Esophagus (tissue), 2 donors: ENCODE results near the gene KIF3C. TPM values are rescaled to one million over a fixed set of nuclear protein-coding genes. Genes with fewer than 3 reads are reported as not detected.
A peak's percentile ranks its signal among the peaks of the same experiment; 100 is the strongest.

Experiments
- H3K27ac ChIP-seq, 2 donors: one replicate each; pipeline ENCODE4 v1.5.1; 2013; ENCODE audit warnings: low read depth in 2 of 2, mild to moderate bottlenecking in 2 of 2, inconsistent platforms in 1 of 2, low read length in 1 of 2, moderate library complexity in 1 of 2
- H3K27me3 ChIP-seq, 2 donors: one replicate each; pipeline ENCODE4 v1.6.1; 2013; ENCODE audit warnings: low read length in 2 of 2, control low read depth in 1 of 2, mild to moderate bottlenecking in 1 of 2; ENCODE audit not compliant: insufficient read depth in 2 of 2, control insufficient read depth in 1 of 2
- H3K36me3 ChIP-seq, 2 donors: one replicate each; pipeline ENCODE4 v1.6.1; 2013; ENCODE audit warnings: low read length in 1 of 2; ENCODE audit not compliant: control insufficient read depth in 2 of 2, insufficient read depth in 2 of 2
- H3K4me1 ChIP-seq, 2 donors: one replicate each; pipeline ENCODE4 v1.6.1; 2013; ENCODE audit warnings: low read length in 1 of 2; ENCODE audit not compliant: control insufficient read depth in 2 of 2, insufficient read depth in 2 of 2
- H3K4me3 ChIP-seq, 2 donors: one replicate each; pipeline ENCODE4 v1.5.1; 2013; ENCODE audit warnings: low read length in 2 of 2, mild to moderate bottlenecking in 2 of 2, low read depth in 1 of 2, moderate library complexity in 1 of 2
- H3K9me3 ChIP-seq, 2 donors: one replicate each; pipeline ENCODE4 v1.6.1; 2013; ENCODE audit warnings: mild to moderate bottlenecking in 2 of 2, low read depth in 1 of 2, low read length in 1 of 2, moderate library complexity in 1 of 2; ENCODE audit not compliant: control insufficient read depth in 2 of 2, insufficient read depth in 1 of 2
- WGBS, 2 donors: extraction: QIAGEN DNeasy Blood & Tissue Kit; methylation state at CpG; one replicate each; pipeline ENCODE4 v1.1.7; 2013; 5-methylcytosine and 5-hydroxymethylcytosine counted together
- polyA plus RNA-seq, 2 donors: library from polyadenylated mRNA; stranded (reverse); fragments of 200-250 nt; gene quantifications; one replicate each; pipeline ENCODE4 v1.2.3, GENCODE V29; 2013
- donor health status: healthy with polysubstance abuse.
- donor health status: Bipolar disorder and iron deficiency.

The KIF3C gene
- polyA plus RNA-seq, 2 donors = 0.98 to 1.0 TPM

DNA sequence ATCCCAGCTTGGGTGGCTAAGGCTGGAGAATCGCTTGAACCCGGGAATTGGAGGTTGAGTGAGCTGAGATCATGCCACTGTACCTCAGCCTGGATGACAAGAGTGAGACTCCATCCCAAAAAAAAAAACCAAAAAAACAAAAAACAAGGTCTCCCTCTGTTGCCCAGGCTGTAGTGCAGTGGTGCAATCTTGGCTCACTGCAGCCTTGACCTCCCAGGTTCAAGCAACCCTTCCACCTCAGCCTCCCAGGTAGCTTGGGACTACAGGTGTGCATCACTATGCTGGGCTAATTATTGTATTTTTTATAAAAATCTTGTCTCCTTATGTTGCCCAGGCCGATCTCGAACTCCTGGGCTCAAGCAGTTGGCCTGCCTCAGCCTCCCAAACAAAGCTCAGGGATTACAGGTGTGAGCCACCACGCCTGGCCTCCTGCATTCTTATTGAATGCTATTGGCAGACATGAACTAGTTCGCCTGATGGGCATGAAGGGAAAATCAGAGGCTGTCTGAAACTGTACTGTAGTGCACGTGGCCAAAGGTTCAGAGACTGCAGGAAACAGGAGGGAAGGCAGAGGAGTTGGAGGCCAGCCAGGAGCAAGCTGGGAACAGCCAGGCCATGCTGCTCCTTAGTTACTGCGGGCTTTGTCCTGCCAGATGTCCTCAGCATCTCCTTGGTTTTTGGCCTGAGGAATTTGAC lies 88.0 kb downstream of the KIF3C start:
- no peaks in the 10 kb centered on the region for H3K27me3 ChIP-seq
- H3K36me3 ChIP-seq = no peaks in the 10 kb centered on the region
- H3K9me3 ChIP-seq = no peaks in the 10 kb centered on the region
- H3K27ac ChIP-seq = no peak overlapping the region
- 65 to 68% methylated on average over 8 of the region's 8 CpGs for WGBS, 2 donors
- no peaks in the 10 kb centered on the region for H3K4me1 ChIP-seq
- no peak overlapping the region for H3K4me3 ChIP-seq

DNA sequence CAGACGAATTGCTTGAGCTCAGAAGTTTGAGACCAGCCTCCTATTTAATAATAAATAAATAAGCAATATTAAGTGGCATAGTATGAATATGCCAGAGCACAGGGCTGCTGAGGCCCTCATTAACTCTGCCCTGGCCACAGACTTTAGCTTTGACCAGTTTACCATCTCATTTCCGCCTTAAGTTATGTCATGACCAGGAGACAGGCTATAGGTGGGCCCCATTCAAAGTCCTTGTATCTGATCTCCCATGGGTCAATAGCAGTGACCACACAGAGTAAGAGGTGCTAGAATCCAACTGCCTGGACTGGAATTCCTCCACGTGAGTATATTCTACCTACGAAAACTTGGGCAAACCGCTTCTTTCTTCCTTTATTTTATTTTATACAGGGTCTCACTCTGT lies 90.6 kb downstream of the KIF3C start:
- Histone ChIP-seq H3K4me1 (no peaks in the 10 kb centered on the region), H3K4me3 (no peak overlapping the region), H3K27me3 (no peaks in the 10 kb centered on the region), H3K27ac (no peak overlapping the region), H3K36me3 (no peaks in the 10 kb centered on the region), H3K9me3 (no peaks in the 10 kb centered on the region)
- 84 to 87% methylated on average over 5 of the region's 5 CpGs for WGBS, 2 donors

DNA sequence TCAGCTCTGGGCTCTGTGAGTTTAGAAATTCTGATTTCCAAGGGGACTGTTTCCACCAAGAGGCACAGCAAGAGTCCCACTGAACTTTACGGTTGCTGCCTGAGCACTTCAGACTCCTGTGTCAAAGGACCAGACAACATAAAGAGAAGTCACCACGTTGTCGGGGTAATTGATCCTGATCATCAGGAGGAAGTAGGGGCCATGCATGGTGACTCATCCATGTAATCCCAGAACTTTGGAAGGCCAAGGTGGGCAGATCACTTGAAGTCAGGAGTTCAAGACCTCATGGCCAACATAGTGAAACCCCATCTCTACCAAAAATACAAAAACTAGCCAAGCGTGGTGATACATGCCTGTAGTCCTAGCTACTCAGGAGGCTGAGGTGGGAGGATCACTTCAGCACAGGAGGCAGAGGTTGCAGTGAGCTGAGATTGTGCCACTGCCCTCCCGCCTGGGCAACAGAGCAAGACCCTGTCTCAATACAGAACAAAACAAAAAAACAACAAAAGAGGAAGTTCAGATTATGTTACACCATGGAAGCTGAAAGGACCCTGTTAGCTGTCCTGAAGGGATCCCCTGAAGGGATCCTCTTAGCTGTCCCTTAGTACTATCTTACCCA lies 94.6 kb downstream of the KIF3C start:
- WGBS, 2 donors = 87 to 89% methylated on average over 5 of the region's 5 CpGs
- Histone ChIP-seq H3K27me3 (no peaks in the 10 kb centered on the region), H3K36me3 (no peaks in the 10 kb centered on the region), H3K4me3 (no peak overlapping the region), H3K9me3 (no peaks in the 10 kb centered on the region), H3K4me1 (no peaks in the 10 kb centered on the region), H3K27ac (no peak overlapping the region)

DNA sequence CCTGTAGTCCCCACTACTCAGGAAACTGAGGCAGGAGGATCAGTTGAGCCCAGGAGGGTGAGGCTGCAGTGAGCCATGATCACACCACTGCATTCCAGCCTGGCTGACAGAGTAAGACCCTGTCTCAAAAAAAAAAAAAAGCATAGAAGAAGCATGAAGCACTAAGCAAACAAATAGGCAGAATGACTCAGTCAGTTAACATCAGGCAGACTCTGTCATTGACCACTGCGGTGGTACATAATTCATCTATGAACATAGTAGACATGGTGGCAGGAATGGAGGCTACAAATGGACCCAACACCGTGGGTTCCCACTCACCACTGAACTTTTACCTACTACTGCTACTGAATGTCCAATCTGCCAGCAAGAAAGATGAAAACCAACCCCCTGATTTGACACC lies 96.4 kb downstream of the KIF3C start:
- 68 to 82% methylated on average over 2 of the region's 2 CpGs for WGBS, 2 donors

DNA sequence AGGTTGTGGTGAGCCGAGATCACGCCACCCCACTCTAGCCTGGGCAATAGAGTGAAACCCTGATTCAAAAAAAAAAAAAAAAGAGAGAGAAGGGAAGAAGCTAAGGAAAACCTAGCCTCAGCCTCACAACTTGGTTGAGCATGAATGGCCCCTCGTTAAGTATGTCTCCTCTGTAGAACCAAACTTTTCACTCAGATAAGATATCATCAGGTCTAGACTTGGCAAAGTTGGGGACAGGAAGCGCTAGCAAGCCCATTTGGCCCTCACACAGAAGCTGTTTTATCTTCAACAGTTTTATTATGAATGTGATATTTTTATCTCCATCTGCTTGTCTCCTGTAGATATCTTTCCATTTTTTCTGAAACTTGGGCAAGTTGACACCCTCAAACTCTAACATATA lies 100.5 kb downstream of the KIF3C start:
- Histone ChIP-seq H3K4me1 (no peaks in the 10 kb centered on the region), H3K27ac (no peak overlapping the region), H3K36me3 (no peaks in the 10 kb centered on the region), H3K27me3 (no peaks in the 10 kb centered on the region), H3K9me3 (no peaks in the 10 kb centered on the region), H3K4me3 (no peak overlapping the region)
- WGBS, 2 donors = 81 to 85% methylated on average over 4 of the region's 4 CpGs

More for the DNA sequence above, 96.4 kb downstream of the KIF3C start:
- Histone ChIP-seq H3K36me3 (no peaks in the 10 kb centered on the region), H3K4me3 (no peak overlapping the region), H3K27me3 (no peaks in the 10 kb centered on the region), H3K4me1 (no peaks in the 10 kb centered on the region), H3K9me3 (no peaks in the 10 kb centered on the region), H3K27ac (no peak overlapping the region)

DNA sequence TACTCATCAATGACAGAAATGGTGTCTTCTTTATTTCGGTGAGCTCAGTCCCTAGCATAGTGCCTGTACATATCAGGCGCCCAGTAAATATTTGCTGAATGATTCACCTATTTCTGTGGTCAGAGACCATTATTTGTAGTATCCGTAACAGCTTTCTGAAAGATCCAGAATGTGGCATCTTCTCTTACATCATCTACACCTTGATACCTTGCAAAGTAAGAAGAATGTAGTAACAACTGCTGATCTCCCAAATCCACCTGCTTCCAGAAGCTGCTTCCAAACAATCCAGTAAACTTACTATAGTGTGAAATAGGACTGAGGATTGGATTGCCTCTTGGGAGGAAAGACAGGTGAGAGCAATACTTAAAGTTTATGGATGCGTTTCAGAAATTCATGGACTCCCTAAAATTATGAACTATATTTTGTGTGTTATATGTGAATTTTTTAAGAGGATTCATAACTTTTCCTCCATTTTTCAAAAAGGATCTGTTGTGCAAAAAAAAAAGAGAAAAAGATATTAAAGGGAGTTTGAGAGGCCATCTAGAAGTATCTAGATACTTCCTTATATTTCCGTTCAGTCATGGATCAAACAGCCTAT lies 103.1 kb downstream of the KIF3C start:
- Histone ChIP-seq H3K4me3 (peak overlapping the region in 1 of 2 donors; percentile 99), H3K4me1 (no peaks in the 10 kb centered on the region), H3K27ac (peak overlapping the region; percentile 84 to 90), H3K9me3 (no peaks in the 10 kb centered on the region), H3K27me3 (no peaks in the 10 kb centered on the region), H3K36me3 (peaks cover 0 to 2% of the 10 kb centered on the region in 2 donors)
- WGBS, 2 donors = 81 to 83% methylated on average over 5 of the region's 5 CpGs

DNA sequence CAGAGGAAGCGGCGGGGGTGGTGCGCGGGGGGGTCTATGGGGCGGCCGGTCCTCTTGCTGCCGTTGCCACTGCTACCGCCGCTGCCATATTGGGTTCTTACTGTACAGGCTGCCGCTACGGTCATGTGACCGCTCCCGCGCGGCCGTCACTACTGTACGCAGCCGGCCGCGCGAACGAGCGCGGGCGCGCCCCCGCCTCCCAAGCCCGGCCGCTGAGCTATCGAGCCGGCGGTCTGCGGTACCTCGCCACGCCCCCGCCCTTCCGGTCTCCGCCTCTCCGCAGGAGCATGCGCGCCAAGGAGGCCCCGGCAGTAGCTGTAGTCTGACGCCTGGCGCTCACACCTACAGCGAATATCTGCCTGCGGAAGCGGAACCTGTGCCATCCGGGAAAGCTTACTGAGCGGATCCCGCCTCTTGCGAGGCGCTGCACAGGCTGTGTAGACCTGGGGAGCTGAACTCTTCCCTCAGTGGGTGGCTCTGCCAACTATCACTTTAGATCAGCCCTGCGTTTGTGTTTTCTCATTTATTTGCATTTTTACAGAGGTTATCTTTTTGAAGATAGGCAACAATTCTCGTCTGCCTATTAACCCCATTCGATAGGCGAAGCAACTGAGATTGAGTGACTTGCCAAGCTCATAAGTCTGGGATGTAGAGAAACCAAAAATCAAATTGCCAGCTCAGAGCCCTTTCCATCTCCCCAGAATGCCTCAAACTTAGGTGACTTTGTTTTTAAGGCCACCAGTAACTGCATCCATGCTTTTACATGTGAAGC lies 103.8 kb downstream of the KIF3C start, which contains the start of gene ASXL2:
Gene ASXL2 (minus strand): TSS at position 127 of the 772 bp plus-strand sequence. CDS start 265 bp downstream, outside the sequence.
- peak within 1 kb of the TSS; percentile 97 to 99 for H3K4me3 ChIP-seq
- 2% methylated on average over 45 to 56 of the region's 56 CpGs for WGBS, 2 donors
- H3K36me3 ChIP-seq = peaks cover 0 to 3% of the 10 kb centered on the region in 2 donors
- H3K9me3 ChIP-seq = no peaks in the 10 kb centered on the region
- H3K4me1 ChIP-seq = no peaks in the 10 kb centered on the region
- H3K27ac ChIP-seq = peak within 1 kb of the TSS; percentile 98 to 99
- H3K27me3 ChIP-seq = no peaks in the 10 kb centered on the region

DNA sequence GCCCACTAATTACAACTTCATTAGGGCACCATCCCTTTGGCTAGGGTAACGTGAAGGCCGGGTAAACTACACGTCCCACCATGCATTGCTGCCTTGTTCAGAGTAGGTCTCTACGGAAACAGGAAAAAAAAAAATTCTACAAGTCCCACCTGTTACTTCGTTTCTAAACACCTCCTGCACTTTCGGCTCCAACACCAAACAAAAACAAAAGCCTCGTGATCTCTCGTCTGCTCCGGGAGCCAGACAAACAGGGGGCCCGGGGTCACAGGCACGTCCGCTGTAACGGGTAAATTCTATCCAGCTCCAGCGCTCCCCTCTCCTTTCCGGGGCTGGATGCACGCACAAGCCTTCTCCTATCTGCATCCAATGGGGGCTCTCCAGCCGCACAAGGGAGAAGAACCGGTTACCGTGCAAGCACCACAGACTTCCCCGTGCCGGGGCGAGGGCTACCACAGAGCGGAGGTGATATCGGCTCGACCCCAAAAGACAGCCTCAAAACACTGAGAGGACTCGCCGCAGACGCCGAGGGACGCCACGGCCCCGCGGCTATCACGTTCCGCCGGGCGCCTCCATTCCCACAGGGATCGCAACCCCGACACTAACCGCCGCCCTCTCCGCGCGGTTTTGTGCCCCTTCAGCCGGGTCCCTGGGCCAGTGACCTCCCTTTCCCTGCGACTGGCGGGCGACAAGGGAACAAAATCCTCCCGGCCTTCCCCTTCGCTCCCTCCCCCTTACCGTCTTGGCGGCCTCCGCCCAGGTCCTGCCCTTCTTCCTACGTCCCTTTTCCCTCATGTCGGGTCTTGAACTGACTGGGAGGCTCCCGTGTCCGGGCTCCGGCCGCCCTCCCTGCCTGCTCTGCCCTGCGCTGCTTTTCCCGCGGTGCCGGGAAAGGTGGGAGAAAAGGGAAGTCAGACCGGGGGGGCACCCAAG lies 104.6 kb downstream of the KIF3C start:
- peak overlapping the region; percentile 97 to 99 for H3K4me3 ChIP-seq
- peaks cover 0 to 3% of the 10 kb centered on the region in 2 donors for H3K36me3 ChIP-seq
- H3K27ac ChIP-seq = peak overlapping the region; percentile 98 to 99
- H3K27me3 ChIP-seq = no peaks in the 10 kb centered on the region
- WGBS, 2 donors = 0% methylated on average over 60 to 64 of the region's 64 CpGs
- H3K9me3 ChIP-seq = no peaks in the 10 kb centered on the region
- no peaks in the 10 kb centered on the region for H3K4me1 ChIP-seq
